Measurements from ENCODE around the gene NUCB1.

- TF ChIP-seq CTCF (IDR thresholded peaks at IDR 0.05) (no peak), POLR2A (IDR thresholded peaks at IDR 0.05) (no peak)
These were observed 38.1 kb downstream of the NUCB1 start for GRCh38 chr19:48938256-48938655.

All from thyroid gland (tissue), 4 donors.